DOHH2 (cell line): Measurements from ENCODE around the gene VTI1A.

Experiments used
- H3F3A ChIP-seq: fragments of 200-600 bp; sonication (generic), shearing (Covaris generic); 2 replicates; pipeline ENCODE4 v1.6.0; 2016; ENCODE audit warnings: antibody characterized with exemption, mild to moderate bottlenecking; ENCODE audit not compliant: control insufficient read depth, insufficient read depth
- H3K27ac ChIP-seq: fragments of 200-600 bp; sonication (generic); 2 replicates; pipeline ENCODE4 v1.5.1; 2014; ENCODE audit warnings: low read depth, mild to moderate bottlenecking, low read length, moderate library complexity
- H3K27me3 ChIP-seq: fragments of 200-600 bp; sonication (generic); 2 replicates; pipeline ENCODE4 v1.6.1; 2014; ENCODE audit warnings: mild to moderate bottlenecking, low read length, mixed read lengths; ENCODE audit not compliant: control insufficient read depth
- H3K36me3 ChIP-seq: fragments of 200-600 bp; sonication (generic); 2 replicates; pipeline ENCODE4 v1.6.1; 2014; ENCODE audit warnings: mild to moderate bottlenecking, low read length, moderate library complexity, mixed read lengths; ENCODE audit not compliant: control insufficient read depth
- H3K4me1 ChIP-seq: fragments of 200-600 bp; sonication (generic); 2 replicates; pipeline ENCODE4 v1.6.1; 2014; ENCODE audit warnings: mild to moderate bottlenecking, low read length, mixed read lengths; ENCODE audit not compliant: control insufficient read depth
- H3K4me2 ChIP-seq: fragments of 200-600 bp; sonication (generic); 2 replicates; pipeline ENCODE4 v1.6.0; 2014; ENCODE audit warnings: mild to moderate bottlenecking, low read length, moderate library complexity
- H3K4me3 ChIP-seq: fragments of 200-600 bp; sonication (generic); 2 replicates; pipeline ENCODE4 v1.5.1; 2014; ENCODE audit warnings: mild to moderate bottlenecking, low read length, mixed read lengths
- H3K79me2 ChIP-seq: fragments of 200-600 bp; sonication (generic); 2 replicates; pipeline ENCODE4 v1.6.1; 2014; ENCODE audit warnings: mild to moderate bottlenecking, low read length, mixed read lengths; ENCODE audit not compliant: control insufficient read depth
- H3K9me2 ChIP-seq: fragments of 200-600 bp; sonication (generic); replicated peaks from 2 replicates; pipeline ENCODE4 v1.6.1; 2014; ENCODE audit warnings: mild to moderate bottlenecking, low read length, mixed read lengths; ENCODE audit not compliant: control insufficient read depth
- H3K9me3 ChIP-seq: fragments of 200-600 bp; sonication (generic); 2 replicates; pipeline ENCODE4 v1.6.1; 2014; ENCODE audit warnings: antibody characterized with exemption, low read length, mixed read lengths; ENCODE audit not compliant: control insufficient read depth, insufficient read depth
- H4K20me1 ChIP-seq: fragments of 200-600 bp; sonication (generic); 2 replicates; pipeline ENCODE4 v1.6.0; 2014; ENCODE audit warnings: low read depth, mild to moderate bottlenecking, antibody characterized with exemption, low read length, moderate library complexity; ENCODE audit not compliant: control insufficient read depth, insufficient read depth
- EZH2phosphoT487 ChIP-seq: fragments of 200-600 bp; sonication (generic); IDR thresholded peaks from 2 replicates; pipeline ENCODE4 v1.6.1; 2017; ENCODE audit warnings: borderline replicate concordance, mild to moderate bottlenecking, antibody characterized with exemption, low read length, moderate library complexity, mixed read lengths
- TF ChIP-seq, protein P1 (sequence below): fragments of 200-600 bp; sonication (generic); IDR thresholded peaks from one replicate; pipeline ENCODE4 v1.5.1; 2014; ENCODE audit warnings: antibody characterized with exemption, mild to moderate bottlenecking, low read depth, low read length; ENCODE audit not compliant: poor library complexity, severe bottlenecking

VTI1A gene

DNA sequence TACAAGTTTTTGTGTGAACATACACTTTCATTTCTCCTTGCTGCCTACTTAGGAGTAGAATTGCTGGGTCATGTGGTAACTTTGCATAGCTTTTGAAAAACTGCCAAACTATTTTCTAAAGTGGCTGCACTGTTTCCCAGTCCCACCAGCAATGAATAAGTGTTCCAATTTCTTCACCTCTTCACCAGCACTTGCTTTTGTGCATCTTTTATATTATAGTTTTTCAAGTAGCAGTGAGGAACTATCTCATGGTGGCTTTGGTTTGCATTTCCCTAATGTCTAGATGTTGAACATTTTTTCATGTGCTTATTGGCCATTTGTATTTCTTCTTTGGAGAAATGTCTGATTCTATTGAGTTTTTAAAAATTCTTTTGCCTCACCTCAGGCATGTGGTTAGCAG lies 273.2 kb downstream of the VTI1A start:
- H3K27me3 ChIP-seq: no peaks in the 10 kb centered on the region
- TF ChIP-seq EZH2phosphoT487: no peak
- TF ChIP-seq, protein P1, sequence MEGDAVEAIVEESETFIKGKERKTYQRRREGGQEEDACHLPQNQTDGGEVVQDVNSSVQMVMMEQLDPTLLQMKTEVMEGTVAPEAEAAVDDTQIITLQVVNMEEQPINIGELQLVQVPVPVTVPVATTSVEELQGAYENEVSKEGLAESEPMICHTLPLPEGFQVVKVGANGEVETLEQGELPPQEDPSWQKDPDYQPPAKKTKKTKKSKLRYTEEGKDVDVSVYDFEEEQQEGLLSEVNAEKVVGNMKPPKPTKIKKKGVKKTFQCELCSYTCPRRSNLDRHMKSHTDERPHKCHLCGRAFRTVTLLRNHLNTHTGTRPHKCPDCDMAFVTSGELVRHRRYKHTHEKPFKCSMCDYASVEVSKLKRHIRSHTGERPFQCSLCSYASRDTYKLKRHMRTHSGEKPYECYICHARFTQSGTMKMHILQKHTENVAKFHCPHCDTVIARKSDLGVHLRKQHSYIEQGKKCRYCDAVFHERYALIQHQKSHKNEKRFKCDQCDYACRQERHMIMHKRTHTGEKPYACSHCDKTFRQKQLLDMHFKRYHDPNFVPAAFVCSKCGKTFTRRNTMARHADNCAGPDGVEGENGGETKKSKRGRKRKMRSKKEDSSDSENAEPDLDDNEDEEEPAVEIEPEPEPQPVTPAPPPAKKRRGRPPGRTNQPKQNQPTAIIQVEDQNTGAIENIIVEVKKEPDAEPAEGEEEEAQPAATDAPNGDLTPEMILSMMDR: no peak
- H4K20me1 ChIP-seq: no peaks in the 10 kb centered on the region
- H3K79me2 ChIP-seq: no peaks in the 10 kb centered on the region
- no peak overlapping the region for H3K27ac ChIP-seq
- H3F3A ChIP-seq: no peaks in the 10 kb centered on the region
- H3K4me3 ChIP-seq: no peak overlapping the region
- H3K36me3 ChIP-seq: no peaks in the 10 kb centered on the region
- H3K4me2 ChIP-seq: no peak overlapping the region
- H3K9me3 ChIP-seq: no peaks in the 10 kb centered on the region
- H3K4me1 ChIP-seq: no peaks in the 10 kb centered on the region
- H3K9me2 ChIP-seq: no peaks in the 10 kb centered on the region

DNA sequence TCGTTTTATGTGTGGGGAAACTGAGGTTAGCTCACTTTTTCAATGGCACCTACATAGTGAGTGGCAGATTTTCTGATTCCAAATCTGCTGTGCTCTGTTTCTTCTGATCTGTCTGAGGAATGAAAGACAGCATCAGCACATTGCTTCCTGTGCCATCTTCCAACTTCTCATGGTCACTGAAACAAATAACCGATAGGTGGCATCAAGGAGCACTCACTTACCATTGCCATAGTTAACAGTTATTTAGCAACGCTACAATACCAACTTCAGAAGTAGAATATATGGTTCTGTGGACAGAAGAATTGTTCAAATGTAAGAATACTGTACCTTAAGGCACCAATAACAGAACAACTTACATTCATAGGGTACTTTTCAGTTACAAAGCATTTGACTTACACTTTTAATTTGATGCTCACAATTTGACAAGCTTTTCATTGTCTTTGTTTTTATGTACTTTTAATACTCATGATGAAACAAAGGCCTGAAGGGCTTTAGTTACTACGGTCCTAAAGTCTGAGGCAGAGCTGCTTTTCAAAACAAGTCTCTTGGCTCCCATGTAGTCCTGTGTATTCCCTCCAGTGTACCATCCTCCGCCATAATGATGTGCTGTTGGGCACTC lies 274.2 kb downstream of the VTI1A start:
- no peak for TF ChIP-seq EZH2phosphoT487
- TF ChIP-seq, protein P1: peak; percentile 53
- no peaks in the 10 kb centered on the region for H3K27me3 ChIP-seq
- no peaks in the 10 kb centered on the region for H3F3A ChIP-seq
- H3K79me2 ChIP-seq: no peaks in the 10 kb centered on the region
- H3K4me1 ChIP-seq: no peaks in the 10 kb centered on the region
- no peaks in the 10 kb centered on the region for H3K36me3 ChIP-seq
- no peak overlapping the region for H3K4me3 ChIP-seq
- H3K9me3 ChIP-seq: no peaks in the 10 kb centered on the region
- H3K4me2 ChIP-seq: no peak overlapping the region
- H3K9me2 ChIP-seq: no peaks in the 10 kb centered on the region
- H4K20me1 ChIP-seq: no peaks in the 10 kb centered on the region
- no peak overlapping the region for H3K27ac ChIP-seq

DNA sequence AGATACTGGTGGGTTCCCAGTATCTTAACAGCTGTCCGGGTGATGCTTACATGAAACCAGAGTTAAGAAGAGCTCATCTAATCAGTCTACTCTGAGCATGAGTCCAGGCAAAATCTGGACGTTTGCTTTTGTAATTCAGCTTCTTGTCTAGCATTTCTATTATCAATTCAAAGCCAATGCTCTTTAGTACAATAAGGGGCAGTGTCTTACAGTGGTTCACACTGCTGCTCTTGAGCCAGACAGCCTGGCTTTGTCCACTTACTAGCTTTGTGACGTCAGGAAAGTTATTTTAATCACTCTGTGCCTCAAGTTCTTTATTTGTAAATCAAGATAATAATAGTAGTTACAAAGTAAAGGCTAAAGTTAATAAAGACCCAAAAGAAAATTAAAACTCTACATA lies 275.7 kb downstream of the VTI1A start:
- H3K27ac ChIP-seq: no peak overlapping the region
- H3K9me2 ChIP-seq: no peaks in the 10 kb centered on the region
- no peaks in the 10 kb centered on the region for H3K9me3 ChIP-seq
- no peaks in the 10 kb centered on the region for H3K4me1 ChIP-seq
- no peak overlapping the region for H3K4me3 ChIP-seq
- H3K79me2 ChIP-seq: no peaks in the 10 kb centered on the region
- no peaks in the 10 kb centered on the region for H3K36me3 ChIP-seq
- no peaks in the 10 kb centered on the region for H4K20me1 ChIP-seq
- no peak for TF ChIP-seq EZH2phosphoT487
- TF ChIP-seq, protein P1: no peak
- no peaks in the 10 kb centered on the region for H3F3A ChIP-seq
- no peak overlapping the region for H3K4me2 ChIP-seq
- H3K27me3 ChIP-seq: no peaks in the 10 kb centered on the region
